Keratinocyte (primary cell): Measurements from ENCODE around the gene BFSP1.

ENCODE experiments used
- CTCF ChIP-seq, 3 experiments: IDR thresholded peaks in 1 of 3; conservative IDR thresholded peaks in 1 of 3; optimal IDR thresholded peaks in 1 of 3; 2 replicates in 2 of 3; 3 replicates in 1 of 3; pipeline versions ENCODE3 to v1.5.1; 2011; ENCODE audit warnings: low read length in 3 of 3, mild to moderate bottlenecking in 3 of 3, moderate library complexity in 2 of 3, control low read depth in 1 of 3, inconsistent platforms in 1 of 3; ENCODE audit not compliant: insufficient read depth in 2 of 3; ENCODE audit errors: extremely low read depth in 1 of 3
- EZH2 ChIP-seq: IDR thresholded peaks from one replicate; pipeline ENCODE4 v1.6.1; 2012; ENCODE audit warnings: inconsistent platforms, mild to moderate bottlenecking, low read length, moderate library complexity

GRCh38 chr20:17457079-17457478 lies 74.1 kb downstream of the BFSP1 start:
- no peak for TF ChIP-seq CTCF (optimal IDR thresholded peaks at IDR 0.05 in 1 of 3, IDR thresholded peaks at IDR 0.05 in 1 of 3, conservative IDR thresholded peaks at IDR 0.05 in 1 of 3; ENCODE audit: extremely low read depth in 1 of 3, insufficient read depth in 2 of 3, low read length in 3 of 3)
- no peak for TF ChIP-seq EZH2
